HG03378 (cell line): Measurements from ENCODE around the gene RAB35.

Source experiments
- ATAC-seq: cut with Tn5 transposase; IDR thresholded peaks from one replicate; pipeline ENCODE4 v1.9.1; 2021; ENCODE audit warnings: mild to moderate bottlenecking, moderate library complexity; ENCODE audit not compliant: unreplicated experiment

The RAB35 gene

GRCh38 chr12:120090206-120090605 lies 26.3 kb downstream of the RAB35 start:
- no peak for ATAC-seq

GRCh38 chr12:120089796-120090195 lies 26.8 kb downstream of the RAB35 start:
- no peak for ATAC-seq

GRCh38 chr12:120089105-120089504 lies 27.4 kb downstream of the RAB35 start:
- ATAC-seq: no peak

- ATAC-seq: peak; percentile 98
These were observed 29.5 kb downstream of the RAB35 start for GRCh38 chr12:120086801-120087621.

GRCh38 chr12:120085920-120086645 lies 30.5 kb downstream of the RAB35 start:
- ATAC-seq: no peak

GRCh38 chr12:120081641-120082040 lies 34.9 kb downstream of the RAB35 start:
- ATAC-seq: no peak

- ATAC-seq: no peak
These were observed 36.8 kb downstream of the RAB35 start for GRCh38 chr12:120079411-120080400.

GRCh38 chr12:120078868-120079267 lies 37.7 kb downstream of the RAB35 start:
- no peak for ATAC-seq

GRCh38 chr12:120077260-120077659 lies 39.3 kb downstream of the RAB35 start:
- ATAC-seq: no peak

- no peak for ATAC-seq
These were observed 39.9 kb downstream of the RAB35 start for GRCh38 chr12:120076651-120077050.

GRCh38 chr12:120075034-120075616 lies 41.4 kb downstream of the RAB35 start:
- no peak for ATAC-seq

- ATAC-seq: no peak
These were observed 43.9 kb downstream of the RAB35 start for GRCh38 chr12:120072472-120073249.

GRCh38 chr12:120071493-120072020 lies 45.0 kb downstream of the RAB35 start:
- no peak for ATAC-seq

- no peak for ATAC-seq
These were observed 47.3 kb downstream of the RAB35 start for GRCh38 chr12:120069278-120069677.

- no peak for ATAC-seq
These were observed 48.7 kb downstream of the RAB35 start for GRCh38 chr12:120067901-120068300.

- no peak for ATAC-seq
These were observed 49.3 kb downstream of the RAB35 start for GRCh38 chr12:120067084-120067869.

GRCh38 chr12:120066341-120066740 lies 50.2 kb downstream of the RAB35 start:
- no peak for ATAC-seq

- no peak for ATAC-seq
These were observed 51.1 kb downstream of the RAB35 start for GRCh38 chr12:120065472-120065871.
